ENCODE results near the gene HAL. TPM values are rescaled to one million over a fixed set of nuclear protein-coding genes. Genes with fewer than 3 reads are reported as not detected.

Gene HAL
- total and polyA plus RNA-seq, 2 of the 13 experiments (the other 11 are each of a cell fraction or from before 2014, with no cell fraction given): 0.89 to 37.8 TPM

DNA sequence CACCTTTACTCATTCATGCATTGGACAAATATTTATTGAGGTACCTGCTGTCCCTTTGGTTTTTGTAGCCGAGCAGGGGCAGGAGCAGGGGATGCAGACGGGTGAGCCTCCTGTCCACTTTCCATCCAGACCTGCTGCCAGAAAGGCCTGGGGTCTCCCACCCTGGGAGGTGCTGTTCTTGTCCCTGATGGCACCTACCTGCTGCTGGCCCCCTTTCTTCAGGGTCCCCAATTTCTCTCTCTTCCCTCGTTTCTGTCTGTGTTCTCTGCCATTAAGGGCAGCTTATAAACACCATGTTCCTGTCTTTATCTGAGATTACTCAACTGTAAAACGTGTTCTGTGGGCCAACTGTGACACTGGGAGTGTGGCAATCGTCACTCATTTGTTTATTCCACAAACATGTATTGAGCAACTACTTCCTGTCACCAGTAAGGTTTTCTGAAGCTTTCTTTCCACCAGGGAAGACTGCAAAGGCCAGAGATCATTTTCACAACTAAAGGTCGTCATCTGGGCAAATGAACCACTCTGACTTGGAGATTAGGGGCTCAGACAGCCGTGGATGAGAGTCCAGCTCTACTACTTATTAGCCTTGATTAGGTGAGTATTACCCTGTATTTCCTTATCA is at the start of gene HAL (continued):
- TF ChIP-seq EP300 (IDR thresholded peaks at IDR 0.05; ENCODE audit: low read depth in 2 of 2, low read length in 2 of 2) (peak; percentile 62 to 97; a peak in 3 of 4 replicates), EP300 (CRISPR knock-in tag; IDR thresholded peaks at IDR 0.05; ENCODE audit: borderline replicate concordance) (peak; percentile 87; the same call in 1 of the 2 replicates), NFKB2 (CRISPR knock-in tag; IDR thresholded peaks at IDR 0.05; ENCODE audit: borderline replicate concordance) (no peak), MAZ (IDR thresholded peaks at IDR 0.05; ENCODE audit: borderline replicate concordance, low read depth, low read length) (no peak), MAZ (CRISPR knock-in tag; IDR thresholded peaks at IDR 0.05; ENCODE audit: low read depth) (peak; percentile 86), ELF1 (CRISPR knock-in tag; IDR thresholded peaks at IDR 0.05) (peak; percentile 81), ZKSCAN5 (CRISPR knock-in tag; IDR thresholded peaks at IDR 0.05) (no peak), ZNF800 (CRISPR knock-in tag; IDR thresholded peaks at IDR 0.05) (0 out of 2 replicates have a peak, but pooled peaks have one; percentile 48), CENPT (CRISPR knock-in tag; IDR thresholded peaks at IDR 0.05; ENCODE audit: low read depth) (no peak), SRSF9 (IDR thresholded peaks at IDR 0.05; ENCODE audit: borderline replicate concordance, insufficient read depth, low read depth, low read length, poor library complexity, severe bottlenecking) (no peak), ZNF709 (CRISPR knock-in tag; IDR thresholded peaks at IDR 0.05) (peak; percentile 29; the same call in 1 of the 2 replicates), ZBTB7B (CRISPR knock-in tag; IDR thresholded peaks at IDR 0.05) (peak; percentile 85), BRD4 (CRISPR knock-in tag; IDR thresholded peaks at IDR 0.05) (no peak), ZNF235 (CRISPR knock-in tag; IDR thresholded peaks at IDR 0.05; ENCODE audit: borderline replicate concordance) (peak; percentile 71; the same call in 1 of the 2 replicates), MTA1 (CRISPR knock-in tag; IDR thresholded peaks at IDR 0.05; ENCODE audit: borderline replicate concordance) (peak; percentile 17; the same call in 1 of the 2 replicates), GFI1 (CRISPR knock-in tag; IDR thresholded peaks at IDR 0.05; ENCODE audit: borderline replicate concordance) (peak; percentile 94), TSC22D2 (CRISPR knock-in tag; IDR thresholded peaks at IDR 0.05; ENCODE audit: borderline replicate concordance) (peak; percentile 85; the same call in 1 of the 2 replicates), POGZ (CRISPR knock-in tag; IDR thresholded peaks at IDR 0.05) (peak; percentile 94)
- TF ChIP-seq, protein P1, sequence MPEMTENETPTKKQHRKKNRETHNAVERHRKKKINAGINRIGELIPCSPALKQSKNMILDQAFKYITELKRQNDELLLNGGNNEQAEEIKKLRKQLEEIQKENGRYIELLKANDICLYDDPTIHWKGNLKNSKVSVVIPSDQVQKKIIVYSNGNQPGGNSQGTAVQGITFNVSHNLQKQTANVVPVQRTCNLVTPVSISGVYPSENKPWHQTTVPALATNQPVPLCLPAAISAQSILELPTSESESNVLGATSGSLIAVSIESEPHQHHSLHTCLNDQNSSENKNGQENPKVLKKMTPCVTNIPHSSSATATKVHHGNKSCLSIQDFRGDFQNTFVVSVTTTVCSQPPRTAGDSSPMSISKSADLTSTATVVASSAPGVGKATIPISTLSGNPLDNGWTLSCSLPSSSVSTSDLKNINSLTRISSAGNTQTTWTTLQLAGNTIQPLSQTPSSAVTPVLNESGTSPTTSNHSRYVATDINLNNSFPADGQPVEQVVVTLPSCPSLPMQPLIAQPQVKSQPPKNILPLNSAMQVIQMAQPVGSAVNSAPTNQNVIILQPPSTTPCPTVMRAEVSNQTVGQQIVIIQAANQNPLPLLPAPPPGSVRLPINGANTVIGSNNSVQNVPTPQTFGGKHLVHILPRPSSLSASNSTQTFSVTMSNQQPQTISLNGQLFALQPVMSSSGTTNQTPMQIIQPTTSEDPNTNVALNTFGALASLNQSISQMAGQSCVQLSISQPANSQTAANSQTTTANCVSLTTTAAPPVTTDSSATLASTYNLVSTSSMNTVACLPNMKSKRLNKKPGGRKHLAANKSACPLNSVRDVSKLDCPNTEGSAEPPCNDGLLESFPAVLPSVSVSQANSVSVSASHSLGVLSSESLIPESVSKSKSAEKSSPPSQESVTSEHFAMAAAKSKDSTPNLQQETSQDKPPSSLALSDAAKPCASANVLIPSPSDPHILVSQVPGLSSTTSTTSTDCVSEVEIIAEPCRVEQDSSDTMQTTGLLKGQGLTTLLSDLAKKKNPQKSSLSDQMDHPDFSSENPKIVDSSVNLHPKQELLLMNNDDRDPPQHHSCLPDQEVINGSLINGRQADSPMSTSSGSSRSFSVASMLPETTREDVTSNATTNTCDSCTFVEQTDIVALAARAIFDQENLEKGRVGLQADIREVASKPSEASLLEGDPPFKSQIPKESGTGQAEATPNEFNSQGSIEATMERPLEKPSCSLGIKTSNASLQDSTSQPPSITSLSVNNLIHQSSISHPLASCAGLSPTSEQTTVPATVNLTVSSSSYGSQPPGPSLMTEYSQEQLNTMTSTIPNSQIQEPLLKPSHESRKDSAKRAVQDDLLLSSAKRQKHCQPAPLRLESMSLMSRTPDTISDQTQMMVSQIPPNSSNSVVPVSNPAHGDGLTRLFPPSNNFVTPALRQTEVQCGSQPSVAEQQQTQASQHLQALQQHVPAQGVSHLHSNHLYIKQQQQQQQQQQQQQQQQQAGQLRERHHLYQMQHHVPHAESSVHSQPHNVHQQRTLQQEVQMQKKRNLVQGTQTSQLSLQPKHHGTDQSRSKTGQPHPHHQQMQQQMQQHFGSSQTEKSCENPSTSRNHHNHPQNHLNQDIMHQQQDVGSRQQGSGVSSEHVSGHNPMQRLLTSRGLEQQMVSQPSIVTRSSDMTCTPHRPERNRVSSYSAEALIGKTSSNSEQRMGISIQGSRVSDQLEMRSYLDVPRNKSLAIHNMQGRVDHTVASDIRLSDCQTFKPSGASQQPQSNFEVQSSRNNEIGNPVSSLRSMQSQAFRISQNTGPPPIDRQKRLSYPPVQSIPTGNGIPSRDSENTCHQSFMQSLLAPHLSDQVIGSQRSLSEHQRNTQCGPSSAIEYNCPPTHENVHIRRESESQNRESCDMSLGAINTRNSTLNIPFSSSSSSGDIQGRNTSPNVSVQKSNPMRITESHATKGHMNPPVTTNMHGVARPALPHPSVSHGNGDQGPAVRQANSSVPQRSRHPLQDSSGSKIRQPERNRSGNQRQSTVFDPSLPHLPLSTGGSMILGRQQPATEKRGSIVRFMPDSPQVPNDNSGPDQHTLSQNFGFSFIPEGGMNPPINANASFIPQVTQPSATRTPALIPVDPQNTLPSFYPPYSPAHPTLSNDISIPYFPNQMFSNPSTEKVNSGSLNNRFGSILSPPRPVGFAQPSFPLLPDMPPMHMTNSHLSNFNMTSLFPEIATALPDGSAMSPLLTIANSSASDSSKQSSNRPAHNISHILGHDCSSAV (CRISPR knock-in tag; IDR thresholded peaks at IDR 0.05; ENCODE audit: borderline replicate concordance): no peak
